ENCODE data around the gene RAD51B. TPM values are rescaled to one million over a fixed set of nuclear protein-coding genes. Genes with fewer than 3 reads are reported as not detected.

Gene RAD51B
- total RNA-seq, 1 experiment from 2014 or later: 20.0 TPM

DNA sequence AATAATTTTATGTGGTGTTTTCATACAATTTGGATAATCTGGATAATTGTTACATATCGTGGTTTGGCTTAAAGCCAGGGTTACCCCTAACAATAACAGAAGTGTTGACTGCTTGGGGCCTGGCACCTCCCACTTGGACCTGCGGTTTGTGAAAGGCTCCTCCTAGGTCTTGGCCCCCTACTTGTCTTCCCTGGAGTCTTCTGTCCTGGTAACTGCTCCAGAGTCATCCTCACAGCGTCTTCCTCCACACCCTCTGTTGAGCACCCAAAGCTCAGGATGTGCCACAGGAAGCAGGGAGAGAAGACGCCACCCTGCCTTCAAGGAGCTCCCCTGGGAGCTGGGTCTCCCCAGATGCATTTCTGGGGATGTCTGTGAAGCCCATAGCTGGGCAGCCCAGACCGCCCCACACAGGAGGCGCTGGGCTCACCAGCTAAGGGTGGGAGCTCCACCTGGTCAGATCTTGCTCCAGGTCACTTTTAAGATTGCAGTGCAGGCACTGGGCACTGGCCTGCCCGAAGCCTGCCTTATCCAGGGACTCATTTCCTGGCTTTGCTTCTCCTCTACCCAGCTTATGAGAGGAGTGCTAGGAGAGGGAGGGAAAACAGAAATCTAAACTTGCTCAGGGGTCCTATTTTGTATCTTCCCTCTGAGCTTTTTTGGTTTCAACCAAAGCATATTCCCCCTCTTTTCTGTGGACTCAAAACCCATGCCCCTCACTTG is 875.1 kb downstream of the RAD51B start (continued):
- TF ChIP-seq, protein P1, sequence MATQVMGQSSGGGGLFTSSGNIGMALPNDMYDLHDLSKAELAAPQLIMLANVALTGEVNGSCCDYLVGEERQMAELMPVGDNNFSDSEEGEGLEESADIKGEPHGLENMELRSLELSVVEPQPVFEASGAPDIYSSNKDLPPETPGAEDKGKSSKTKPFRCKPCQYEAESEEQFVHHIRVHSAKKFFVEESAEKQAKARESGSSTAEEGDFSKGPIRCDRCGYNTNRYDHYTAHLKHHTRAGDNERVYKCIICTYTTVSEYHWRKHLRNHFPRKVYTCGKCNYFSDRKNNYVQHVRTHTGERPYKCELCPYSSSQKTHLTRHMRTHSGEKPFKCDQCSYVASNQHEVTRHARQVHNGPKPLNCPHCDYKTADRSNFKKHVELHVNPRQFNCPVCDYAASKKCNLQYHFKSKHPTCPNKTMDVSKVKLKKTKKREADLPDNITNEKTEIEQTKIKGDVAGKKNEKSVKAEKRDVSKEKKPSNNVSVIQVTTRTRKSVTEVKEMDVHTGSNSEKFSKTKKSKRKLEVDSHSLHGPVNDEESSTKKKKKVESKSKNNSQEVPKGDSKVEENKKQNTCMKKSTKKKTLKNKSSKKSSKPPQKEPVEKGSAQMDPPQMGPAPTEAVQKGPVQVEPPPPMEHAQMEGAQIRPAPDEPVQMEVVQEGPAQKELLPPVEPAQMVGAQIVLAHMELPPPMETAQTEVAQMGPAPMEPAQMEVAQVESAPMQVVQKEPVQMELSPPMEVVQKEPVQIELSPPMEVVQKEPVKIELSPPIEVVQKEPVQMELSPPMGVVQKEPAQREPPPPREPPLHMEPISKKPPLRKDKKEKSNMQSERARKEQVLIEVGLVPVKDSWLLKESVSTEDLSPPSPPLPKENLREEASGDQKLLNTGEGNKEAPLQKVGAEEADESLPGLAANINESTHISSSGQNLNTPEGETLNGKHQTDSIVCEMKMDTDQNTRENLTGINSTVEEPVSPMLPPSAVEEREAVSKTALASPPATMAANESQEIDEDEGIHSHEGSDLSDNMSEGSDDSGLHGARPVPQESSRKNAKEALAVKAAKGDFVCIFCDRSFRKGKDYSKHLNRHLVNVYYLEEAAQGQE (IDR thresholded peaks at IDR 0.05; ENCODE audit: low read depth): no peak
- TF ChIP-seq ZFX (IDR thresholded peaks at IDR 0.05) (no peak), JUND (IDR thresholded peaks at IDR 0.05) (no peak)

DNA sequence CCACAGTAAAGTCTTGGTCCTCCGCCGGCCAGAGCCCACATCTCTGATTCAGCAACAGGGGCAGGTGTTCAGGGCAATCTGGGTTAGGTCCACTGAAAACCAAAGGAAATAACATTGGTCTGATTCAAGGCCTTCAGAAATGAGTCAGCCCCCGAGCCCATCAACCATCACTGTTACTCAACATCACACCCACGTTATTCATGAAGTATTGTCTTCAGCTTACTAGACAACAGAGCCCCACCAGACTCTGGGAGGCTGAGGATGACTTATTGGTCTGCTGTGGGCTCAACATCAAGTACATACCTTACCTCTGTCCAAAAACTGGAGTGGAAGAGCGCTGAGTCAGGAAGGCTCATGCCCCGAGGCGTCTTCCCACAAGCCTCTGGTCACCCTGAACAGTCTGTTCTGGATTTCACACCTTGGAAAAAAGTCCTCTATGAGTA is 875.8 kb downstream of the RAD51B start:
- Histone ChIP-seq H3K4me2 (ENCODE audit: low read length) (peak overlapping the region; percentile 49), H3K9ac (ENCODE audit: low read length) (0 out of 2 replicates have a peak overlapping the region, but pooled peaks have one; percentile 12)
- TF ChIP-seq POLR2A (IDR thresholded peaks at IDR 0.05; ENCODE audit: borderline replicate concordance, extremely low read depth, insufficient read depth, insufficient read length) (no peak), JUND (IDR thresholded peaks at IDR 0.05) (peak; percentile 95), CBX3 (IDR thresholded peaks at IDR 0.05; ENCODE audit: low read depth) (peak; percentile 43; the same call in 1 of the 2 replicates), SRF (IDR thresholded peaks at IDR 0.05; ENCODE audit: low read depth) (no peak), YY1 (IDR thresholded peaks at IDR 0.05; ENCODE audit: extremely low read depth, insufficient replicate concordance, low read depth, low read length) (no peak), ELF1 (IDR thresholded peaks at IDR 0.05; ENCODE audit: borderline replicate concordance, low read depth) (no peak), RAD21 (IDR thresholded peaks at IDR 0.05; ENCODE audit: low read depth) (peak; percentile 29), EGR1 (IDR thresholded peaks at IDR 0.05; ENCODE audit: low read depth) (peak; percentile 94), ZFX (IDR thresholded peaks at IDR 0.05) (no peak)
- TF ChIP-seq, protein P2, sequence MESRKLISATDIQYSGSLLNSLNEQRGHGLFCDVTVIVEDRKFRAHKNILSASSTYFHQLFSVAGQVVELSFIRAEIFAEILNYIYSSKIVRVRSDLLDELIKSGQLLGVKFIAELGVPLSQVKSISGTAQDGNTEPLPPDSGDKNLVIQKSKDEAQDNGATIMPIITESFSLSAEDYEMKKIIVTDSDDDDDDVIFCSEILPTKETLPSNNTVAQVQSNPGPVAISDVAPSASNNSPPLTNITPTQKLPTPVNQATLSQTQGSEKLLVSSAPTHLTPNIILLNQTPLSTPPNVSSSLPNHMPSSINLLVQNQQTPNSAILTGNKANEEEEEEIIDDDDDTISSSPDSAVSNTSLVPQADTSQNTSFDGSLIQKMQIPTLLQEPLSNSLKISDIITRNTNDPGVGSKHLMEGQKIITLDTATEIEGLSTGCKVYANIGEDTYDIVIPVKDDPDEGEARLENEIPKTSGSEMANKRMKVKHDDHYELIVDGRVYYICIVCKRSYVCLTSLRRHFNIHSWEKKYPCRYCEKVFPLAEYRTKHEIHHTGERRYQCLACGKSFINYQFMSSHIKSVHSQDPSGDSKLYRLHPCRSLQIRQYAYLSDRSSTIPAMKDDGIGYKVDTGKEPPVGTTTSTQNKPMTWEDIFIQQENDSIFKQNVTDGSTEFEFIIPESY (IDR thresholded peaks at IDR 0.05; ENCODE audit: extremely low read depth, insufficient replicate concordance, low read length): no peak
- TF ChIP-seq, protein P3, sequence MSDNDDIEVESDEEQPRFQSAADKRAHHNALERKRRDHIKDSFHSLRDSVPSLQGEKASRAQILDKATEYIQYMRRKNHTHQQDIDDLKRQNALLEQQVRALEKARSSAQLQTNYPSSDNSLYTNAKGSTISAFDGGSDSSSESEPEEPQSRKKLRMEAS (IDR thresholded peaks at IDR 0.05): peak; percentile 87
- TF ChIP-seq, protein P4, sequence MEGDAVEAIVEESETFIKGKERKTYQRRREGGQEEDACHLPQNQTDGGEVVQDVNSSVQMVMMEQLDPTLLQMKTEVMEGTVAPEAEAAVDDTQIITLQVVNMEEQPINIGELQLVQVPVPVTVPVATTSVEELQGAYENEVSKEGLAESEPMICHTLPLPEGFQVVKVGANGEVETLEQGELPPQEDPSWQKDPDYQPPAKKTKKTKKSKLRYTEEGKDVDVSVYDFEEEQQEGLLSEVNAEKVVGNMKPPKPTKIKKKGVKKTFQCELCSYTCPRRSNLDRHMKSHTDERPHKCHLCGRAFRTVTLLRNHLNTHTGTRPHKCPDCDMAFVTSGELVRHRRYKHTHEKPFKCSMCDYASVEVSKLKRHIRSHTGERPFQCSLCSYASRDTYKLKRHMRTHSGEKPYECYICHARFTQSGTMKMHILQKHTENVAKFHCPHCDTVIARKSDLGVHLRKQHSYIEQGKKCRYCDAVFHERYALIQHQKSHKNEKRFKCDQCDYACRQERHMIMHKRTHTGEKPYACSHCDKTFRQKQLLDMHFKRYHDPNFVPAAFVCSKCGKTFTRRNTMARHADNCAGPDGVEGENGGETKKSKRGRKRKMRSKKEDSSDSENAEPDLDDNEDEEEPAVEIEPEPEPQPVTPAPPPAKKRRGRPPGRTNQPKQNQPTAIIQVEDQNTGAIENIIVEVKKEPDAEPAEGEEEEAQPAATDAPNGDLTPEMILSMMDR (IDR thresholded peaks at IDR 0.05 in 2 of 3, conservative IDR thresholded peaks at IDR 0.05 in 1 of 3; ENCODE audit: borderline replicate concordance in 1 of 3, insufficient read depth in 1 of 3, low read depth in 2 of 3, low read length in 2 of 3): no peak

More for the DNA sequence above, 875.8 kb downstream of the RAD51B start:
- peak; percentile 91 for DNase-seq (ENCODE audit: low read depth, low spot score)
- H3K27me3 ChIP-seq (ENCODE audit: insufficient read depth, low read length): no peaks in the 10 kb centered on the region
- H3K9me2 ChIP-seq (ENCODE audit: insufficient read depth): no peaks in the 10 kb centered on the region
- H3K4me1 ChIP-seq (ENCODE audit: control insufficient read depth in 1 of 2, insufficient read depth in 2 of 2, low read length in 2 of 2): peaks cover 21 to 36% of the 10 kb centered on the region in 2 experiments
- H3K27ac ChIP-seq (ENCODE audit: low read depth, low read length): peak overlapping the region; percentile 61
- POLR2A ChIA-PET: interaction anchor here (1.0 kb wide), 1 partner anchor 98 kb away, joined by 3 read pairs; the partner anchor contains the start of gene ZFP36L1
- H4K20me1 ChIP-seq (ENCODE audit: insufficient read depth): no peaks in the 10 kb centered on the region
- CTCF ChIA-PET: no interaction called here
- H3K9me3 ChIP-seq (ENCODE audit: control insufficient read depth in 1 of 2, insufficient read depth in 1 of 2, low read depth in 1 of 2, low read length in 2 of 2): no peaks in the 10 kb centered on the region
- RAD21 ChIA-PET (ENCODE audit: low non-redundant PET in 1 of 2, low total read pairs in 2 of 2, uncharacterized antibody in 2 of 2, unreplicated experiment in 2 of 2): no interaction called here
- peak; percentile 83 for ATAC-seq
- H2AFZ ChIP-seq (ENCODE audit: low read depth, low read length, poor library complexity, severe bottlenecking): peak overlapping the region; percentile 37
- no peaks in the 10 kb centered on the region for H3K79me2 ChIP-seq (ENCODE audit: insufficient read depth, low read length)
- intact Hi-C loops (cut with micrococcal nuclease): loop anchor here (5.0 kb wide), 1 partner anchor 148 kb away; no protein-coding TSS in a partner anchor
- no TSS peak for BruUV-seq (replicated peaks)
- no peak overlapping the region for H3K4me3 ChIP-seq (replicated peaks in 1 of 2; ENCODE audit: low read depth in 1 of 2, low read length in 2 of 2)
- no peaks in the 10 kb centered on the region for H3K36me3 ChIP-seq (ENCODE audit: control insufficient read depth in 1 of 2, insufficient read depth in 2 of 2, low read length in 2 of 2)

All from HCT116 (cell line).